Measurements from ENCODE around the gene TMCO1.
"Not testable (repeated sequence)": the region's sequence is repeated elsewhere in the genome, so short reads cannot be mapped to it uniquely, and the experiment has no call there.

TMCO1 gene, protein sequence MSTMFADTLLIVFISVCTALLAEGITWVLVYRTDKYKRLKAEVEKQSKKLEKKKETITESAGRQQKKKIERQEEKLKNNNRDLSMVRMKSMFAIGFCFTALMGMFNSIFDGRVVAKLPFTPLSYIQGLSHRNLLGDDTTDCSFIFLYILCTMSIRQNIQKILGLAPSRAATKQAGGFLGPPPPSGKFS

DNA sequence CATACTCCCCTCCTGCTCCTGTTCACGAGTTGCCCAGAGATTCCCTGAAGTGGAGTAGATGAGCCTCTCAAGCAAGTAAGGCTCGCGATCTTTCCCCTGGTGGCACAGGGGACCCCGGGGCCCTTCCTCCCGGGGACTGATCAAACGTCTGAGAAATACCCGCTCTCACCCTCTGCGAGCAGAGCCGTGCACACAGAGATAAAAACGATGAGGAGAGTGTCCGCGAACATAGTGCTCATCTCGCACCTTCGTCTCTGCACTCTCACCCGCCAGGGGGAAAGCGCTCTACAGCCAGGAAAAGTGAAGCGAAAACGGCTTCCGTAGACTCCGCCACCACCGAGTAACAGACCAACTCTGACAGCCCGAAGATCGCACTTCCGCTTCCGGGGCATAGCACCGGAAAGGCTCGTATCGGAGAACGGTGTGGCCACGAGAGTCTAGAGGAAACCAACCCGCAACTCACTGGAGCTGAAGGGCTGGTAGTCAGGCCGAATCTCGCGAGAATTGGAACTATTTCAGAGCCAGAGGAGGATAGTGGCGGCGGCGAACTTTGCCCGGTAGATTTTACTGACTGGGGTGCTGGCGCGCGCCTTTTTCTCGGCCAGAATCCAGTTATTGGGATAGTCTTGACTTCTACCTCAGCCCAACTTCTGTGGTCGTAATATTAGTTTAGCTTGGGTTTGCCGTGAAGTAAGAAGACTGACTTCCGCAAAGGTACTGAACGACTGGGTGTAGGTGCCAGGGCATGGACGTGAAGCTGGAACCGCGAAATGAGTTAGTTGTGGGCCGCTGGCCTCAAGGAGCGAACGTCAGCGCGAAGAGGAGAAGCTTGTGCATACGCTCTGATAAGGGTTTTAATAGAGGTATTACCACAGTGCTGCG lies at the start of gene TMCO1:
TMCO1 (minus strand) TSS at position 356 of the 882 bp plus-strand sequence; CDS start at position 239, 117 bp downstream.
- DNase-seq: peak; percentile 92

DNA sequence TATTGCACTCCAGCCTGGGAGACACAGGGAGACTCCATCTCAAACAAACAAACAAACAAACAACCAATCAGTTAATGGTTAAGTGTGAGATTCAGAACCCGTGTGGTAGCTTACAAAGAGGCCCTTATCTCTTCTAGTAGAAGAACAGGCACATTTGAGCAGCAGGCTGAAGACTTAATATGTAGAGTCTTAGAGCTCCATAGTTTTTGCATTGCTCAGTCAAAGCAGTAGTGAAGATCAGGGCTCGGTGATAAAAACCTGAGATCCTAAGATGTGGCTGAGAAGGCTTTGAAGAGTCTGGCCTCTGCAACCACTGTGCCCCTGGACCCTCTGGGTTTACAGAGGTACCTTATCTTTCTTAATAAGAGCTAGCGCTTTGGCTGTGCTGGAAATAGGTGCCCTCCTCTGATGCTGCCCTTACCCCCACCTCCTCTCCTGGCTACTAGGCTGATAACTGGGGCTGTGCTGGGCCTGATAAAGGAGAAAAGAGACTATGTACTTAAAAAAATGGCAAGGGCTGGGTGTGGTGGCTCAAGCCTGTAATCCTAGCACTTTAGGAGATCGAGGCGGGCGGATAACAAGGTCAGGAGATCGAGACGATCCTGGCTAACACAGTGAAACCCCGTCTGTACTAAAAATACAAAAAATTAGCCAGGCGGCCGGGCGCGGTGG lies 48.3 kb upstream of the TMCO1 start:
- DNase-seq: no peak

DNA sequence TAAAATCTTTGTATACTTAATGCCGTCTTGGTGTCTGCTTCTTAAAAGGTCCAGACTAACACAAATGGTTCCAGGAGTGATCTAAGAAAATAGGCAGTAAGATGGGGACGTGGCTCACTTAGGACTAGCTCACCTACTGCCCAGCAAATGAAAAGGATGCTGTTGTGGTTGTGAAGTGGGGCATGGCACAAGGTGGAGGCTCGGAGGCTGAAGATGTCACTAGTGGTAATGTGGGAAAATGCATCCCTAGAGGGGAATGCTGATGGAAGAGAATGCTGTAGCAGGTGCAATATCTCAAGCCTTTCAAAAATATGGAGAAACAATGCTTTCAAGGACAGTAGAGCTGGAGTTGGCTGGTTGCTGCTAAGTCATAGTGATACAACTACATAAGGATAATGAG lies 47.5 kb upstream of the TMCO1 start:
- DNase-seq: no peak

DNA sequence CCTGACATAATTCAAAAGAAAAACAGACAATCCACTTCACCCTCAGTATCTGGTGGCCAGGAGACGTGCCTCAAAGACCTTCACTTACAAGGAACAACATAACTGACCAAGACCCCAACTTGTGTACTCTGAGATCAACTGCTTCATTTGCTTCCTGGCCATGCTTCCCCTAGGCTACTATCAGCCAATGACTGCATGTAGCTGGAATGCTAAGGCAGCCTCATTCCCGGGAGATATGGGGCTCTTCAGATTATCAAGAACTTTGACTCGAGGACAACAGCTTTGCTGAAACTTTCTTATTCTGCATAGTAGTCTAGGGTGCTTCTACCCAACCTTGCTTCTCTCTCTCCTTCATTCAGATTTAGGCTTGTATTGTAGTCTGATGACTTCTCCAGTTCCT lies 47.1 kb upstream of the TMCO1 start:
- DNase-seq: no peak

DNA sequence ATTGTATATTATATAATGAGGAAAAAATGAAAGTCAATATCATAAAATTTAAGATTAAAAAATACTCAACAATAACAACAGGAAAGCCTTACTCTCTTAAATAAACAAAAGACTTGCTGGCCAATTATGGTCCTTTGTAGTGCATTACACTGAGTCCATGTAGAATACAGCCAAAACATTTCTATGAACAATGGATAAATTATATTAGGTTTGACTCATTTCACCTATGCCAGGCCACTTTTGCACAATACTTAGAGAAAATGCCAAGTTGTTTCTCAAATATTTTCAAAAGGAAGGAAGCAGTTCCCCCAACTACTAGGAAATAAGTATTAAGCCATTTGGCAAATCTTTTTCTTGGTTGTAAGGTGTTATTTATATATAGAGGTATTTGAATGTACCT lies 38.9 kb upstream of the TMCO1 start:
- no peak for DNase-seq

DNA sequence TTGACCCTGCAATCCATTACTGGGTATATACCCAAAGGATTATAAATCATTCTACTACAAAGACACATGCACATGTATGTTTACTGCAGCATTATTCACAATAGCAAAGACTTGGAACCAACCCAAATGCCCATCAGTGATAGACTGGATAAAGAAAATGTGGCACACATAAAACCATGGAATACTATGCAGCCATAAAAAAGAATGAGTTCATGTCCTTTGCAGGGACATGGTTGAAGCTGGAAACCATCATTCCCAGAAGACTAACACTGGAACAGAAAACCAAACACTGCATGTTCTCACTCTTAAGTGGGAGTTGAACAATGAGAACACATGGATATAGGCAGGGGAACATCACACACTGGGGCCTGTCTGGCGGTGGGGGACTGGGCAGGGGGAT lies 35.8 kb upstream of the TMCO1 start:
- DNase-seq: not testable (repeated sequence)

DNA sequence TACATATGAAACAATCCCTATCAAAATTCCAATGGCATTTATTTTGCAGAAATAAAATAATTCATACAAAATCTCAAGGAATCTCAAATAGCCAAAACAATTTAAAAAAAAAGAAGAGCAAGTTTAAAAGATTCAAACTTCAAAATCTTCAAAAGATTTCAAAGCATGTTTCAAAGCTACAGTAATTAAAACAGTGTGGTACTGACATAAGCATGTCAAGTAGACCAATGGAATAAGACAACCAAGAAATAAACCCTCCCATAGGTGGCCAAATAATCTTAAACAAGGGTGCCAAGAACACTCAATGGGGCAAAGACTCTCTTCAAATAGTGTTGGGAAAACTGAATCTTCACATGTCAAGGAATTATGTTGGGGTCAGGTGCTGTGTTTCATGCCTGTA lies 30.7 kb upstream of the TMCO1 start:
- DNase-seq: no peak

DNA sequence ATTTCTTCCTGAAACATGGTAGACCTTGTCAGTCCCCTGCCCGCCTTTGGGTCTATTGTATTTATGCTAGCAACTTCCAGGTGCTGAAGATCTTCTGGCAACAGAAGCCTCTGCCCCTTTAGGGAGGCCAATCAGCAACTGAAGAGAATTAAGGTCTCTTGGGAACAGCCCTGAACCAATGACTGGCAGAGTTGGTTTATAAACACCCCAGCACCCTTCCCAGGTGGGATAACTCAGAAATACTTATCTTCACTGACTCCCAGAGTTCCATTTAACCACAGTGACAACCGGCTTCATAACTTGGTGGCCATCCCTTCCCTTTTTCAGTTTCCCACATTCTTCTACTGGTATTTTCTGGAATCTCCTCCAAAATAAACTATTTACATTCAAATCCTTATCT lies 27.2 kb upstream of the TMCO1 start:
- DNase-seq: no peak

DNA sequence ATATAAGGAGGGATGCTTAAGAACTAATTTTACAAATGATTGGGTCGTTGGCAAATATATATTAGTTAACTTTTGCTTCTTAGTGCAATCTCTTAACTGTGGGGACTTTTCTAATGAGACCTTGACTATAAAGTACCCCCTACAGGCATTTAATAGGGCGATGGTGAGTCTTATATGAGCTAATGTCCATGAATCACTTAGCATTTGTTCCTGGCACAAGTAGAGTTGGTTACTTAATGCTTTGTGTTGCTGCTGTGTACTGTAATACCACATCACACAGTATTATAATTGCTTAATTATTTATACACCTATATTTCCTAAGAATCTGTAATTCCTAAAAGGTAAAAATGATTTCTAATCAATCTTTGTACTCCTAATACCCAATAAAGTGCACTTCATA lies 25.3 kb upstream of the TMCO1 start:
- DNase-seq: no peak

DNA sequence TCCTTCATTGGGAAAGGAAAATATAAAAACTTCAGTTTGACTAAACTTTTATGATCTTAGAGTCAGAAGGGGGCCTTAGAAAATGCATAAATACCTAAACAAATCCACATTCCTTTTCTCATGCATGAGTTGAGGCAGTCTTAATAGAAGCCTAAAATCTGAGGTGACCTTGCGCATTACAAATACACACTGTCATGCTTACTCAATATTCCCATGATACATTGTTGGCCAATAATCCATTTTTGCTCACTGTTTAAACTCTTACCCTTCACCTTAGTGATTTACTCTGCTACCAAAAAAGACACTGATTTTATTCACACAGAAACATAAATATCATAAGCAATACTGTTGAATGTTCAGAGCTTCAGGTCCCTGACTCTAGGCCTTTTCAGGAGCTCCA lies 19.1 kb upstream of the TMCO1 start:
- no peak for DNase-seq

DNA sequence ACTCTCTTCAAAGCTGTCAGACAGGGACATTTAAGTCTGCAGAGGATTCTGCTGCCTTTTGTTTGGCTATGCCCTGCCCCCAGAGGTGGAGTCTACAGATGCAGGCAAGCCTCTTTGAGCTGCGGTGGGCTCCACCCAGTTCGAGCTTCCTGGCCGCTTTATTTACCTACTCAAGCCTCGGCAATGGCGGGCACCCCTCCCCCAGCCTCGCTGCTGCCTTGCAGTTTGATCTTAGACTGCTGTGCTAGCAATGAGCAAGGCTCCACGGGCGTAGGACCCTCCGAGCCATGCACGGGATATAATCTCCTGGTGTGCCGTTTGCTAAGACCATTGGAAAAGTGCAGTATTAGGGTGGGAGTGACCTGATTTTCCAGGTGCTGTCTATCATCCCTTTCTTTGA lies 14.9 kb upstream of the TMCO1 start:
- DNase-seq: not testable (repeated sequence)

DNA sequence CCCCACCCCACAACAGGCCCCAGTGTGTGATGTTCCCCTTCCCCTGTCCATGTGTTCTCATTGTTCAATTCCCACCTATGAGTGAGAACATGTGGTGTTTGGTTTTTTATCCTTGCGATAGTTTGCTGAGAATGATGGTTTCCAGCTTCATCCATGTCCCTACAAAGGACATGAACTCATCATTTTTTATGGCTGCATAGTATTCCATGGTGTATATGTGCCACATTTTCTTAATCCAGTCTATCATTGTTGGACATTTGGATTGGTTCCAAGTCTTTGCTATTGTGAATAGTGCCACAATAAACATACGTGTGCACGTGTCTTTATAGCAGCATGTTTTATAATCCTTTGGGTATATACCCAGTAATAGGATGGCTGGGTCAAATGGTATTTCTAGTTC lies 9.5 kb upstream of the TMCO1 start:
- DNase-seq: not testable (repeated sequence)

DNA sequence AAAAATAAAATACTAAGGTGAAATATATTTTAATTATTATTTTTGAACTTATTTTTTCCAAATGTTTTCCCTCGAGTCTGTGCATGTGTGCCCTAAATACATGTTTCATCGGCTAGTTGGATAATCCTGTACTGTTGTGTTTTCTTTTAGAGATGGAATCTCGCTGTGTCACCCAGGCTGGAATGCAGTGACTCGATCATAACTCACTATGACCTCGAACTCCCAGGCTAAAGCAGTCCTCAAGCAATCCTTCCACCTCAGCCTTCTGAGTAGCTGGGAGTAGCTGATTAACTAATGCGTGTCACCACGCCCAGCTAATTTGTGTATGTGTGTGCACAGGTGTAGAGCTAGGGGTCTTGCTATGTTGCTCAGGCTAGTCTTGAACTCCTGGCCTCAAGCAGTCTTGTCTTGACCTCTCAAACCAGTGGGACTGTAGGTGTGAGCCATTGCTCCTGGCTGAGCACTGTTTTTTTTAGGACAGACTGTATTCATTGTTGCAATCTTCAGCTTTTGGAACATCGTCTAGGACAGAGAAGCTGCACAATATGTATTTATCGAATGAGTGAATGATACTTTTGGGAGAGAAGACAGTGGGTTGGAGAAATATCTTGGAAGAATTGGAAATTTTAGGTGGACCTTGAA lies 4.8 kb upstream of the TMCO1 start:
- no peak for DNase-seq

DNA sequence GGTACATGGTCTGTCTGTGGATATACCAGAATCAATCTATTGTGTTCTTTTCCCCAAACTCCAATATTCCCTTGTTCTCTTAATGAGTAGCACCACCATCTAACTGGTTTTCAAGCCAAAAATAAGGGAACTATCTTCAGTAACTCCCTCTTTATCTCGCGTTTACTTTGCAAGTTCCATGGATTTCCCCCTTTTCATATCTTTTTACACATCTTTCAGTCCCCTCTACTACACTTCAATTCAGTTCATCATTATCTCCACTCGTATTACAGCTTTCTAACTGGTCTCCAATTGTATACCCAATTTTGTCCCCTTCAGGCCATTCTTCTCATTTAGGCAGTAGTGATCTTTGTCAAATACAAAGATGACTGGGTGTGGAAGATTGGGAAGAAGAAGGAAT lies 4.1 kb upstream of the TMCO1 start:
- no peak for DNase-seq

DNA sequence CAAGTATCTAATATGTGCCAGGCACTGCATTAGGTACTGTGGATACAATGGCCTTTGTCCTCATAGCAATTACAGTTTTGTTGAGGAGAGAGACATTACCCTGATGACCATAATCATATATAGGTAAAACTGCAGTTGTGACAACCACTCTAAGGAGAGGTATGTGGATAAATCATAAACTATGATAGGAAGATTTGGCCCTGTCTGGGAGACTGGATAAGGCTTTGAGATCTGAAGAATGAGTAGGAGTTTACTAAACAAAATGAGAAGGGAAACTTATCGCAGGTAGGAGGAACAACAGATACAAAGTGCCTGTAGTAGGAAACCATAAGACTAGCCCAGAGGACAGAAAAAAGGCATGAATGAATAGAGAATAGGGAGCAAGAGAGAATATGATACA lies 4.4 kb downstream of the TMCO1 start:
- no peak for DNase-seq

DNA sequence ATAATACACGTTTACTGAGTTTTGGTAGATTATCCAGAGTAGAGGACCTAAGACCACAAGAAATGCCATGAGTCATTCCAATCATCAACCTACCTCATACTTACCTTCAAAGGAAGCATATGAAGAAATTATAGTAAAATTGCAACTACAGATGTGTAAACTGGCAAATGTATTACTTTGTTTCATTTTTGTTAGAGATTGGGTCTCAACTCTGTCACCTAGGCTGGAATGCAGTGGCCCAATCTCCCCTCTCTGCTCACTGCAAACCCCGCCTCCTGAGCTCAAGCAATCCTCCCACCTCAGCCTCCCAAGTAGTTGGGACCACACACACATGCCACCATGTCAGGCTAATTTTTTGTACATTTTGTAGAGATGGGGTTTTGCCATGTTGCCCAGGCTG lies 5.2 kb downstream of the TMCO1 start:
- DNase-seq: peak; percentile 39

DNA sequence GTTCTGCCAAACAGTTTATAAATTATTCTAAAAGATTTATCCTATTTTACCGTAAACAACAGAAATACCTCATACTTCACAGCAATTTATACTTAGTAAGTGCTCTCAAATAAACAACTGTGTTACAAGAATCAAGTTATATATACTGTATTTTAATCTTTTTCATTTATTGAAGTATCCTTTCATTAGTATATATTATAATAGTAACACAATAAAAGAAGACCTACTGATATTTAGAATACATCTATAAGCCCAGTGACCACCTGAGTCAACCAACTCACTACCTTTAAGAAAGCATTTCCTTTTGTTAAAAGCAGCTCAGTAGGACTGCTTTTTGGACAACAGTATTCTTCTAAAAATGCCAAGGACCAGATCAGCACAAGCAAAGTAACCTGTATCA lies 5.9 kb downstream of the TMCO1 start:
- no peak for DNase-seq

DNA sequence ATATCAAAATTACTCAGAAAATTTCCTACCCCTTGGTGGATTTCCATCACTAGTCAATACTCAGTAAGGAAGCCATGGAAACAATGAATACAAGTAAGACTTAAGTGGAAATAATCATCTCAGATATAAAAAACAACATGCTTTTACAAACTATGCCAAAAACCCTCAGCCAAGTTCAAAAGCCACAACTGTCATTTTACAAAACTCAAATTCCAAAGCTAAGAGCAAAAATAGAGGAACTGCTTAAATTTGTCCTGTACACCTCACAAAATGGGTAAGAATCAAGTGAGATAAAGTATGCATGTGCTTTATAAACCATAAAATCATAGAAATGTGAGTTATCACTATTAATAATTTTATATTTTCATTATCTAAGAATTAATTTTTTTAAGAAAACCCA lies 9.6 kb downstream of the TMCO1 start:
- no peak for DNase-seq

DNA sequence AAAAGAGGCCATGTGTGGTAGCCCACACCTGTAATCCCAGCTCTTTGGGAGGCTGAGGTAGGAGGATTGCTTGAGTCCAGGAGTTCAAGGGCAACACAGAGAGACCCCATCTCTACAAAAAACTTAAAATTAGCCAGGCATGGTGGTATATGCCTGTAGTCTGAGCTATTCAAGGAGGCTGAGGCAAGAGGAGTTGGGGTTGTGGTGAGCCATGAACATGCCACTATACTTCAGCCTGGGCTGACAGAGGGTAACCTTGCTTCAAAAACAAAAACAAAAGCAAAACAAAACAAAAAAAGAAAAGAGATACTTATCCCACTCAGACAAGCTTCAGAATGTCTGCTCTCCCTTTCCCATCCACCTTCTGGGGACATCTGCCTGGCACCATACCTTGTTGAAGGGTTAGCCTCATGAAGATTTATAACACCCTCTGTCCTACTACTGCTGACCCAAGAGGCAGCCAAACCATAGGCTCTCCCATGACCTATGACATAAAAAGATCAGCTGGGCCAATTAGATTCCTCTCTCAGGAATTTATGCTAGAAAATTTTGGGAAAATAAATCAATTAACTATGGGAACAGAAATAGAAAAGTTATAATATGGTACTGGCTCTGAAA lies 13.2 kb downstream of the TMCO1 start:
- DNase-seq: no peak

DNA sequence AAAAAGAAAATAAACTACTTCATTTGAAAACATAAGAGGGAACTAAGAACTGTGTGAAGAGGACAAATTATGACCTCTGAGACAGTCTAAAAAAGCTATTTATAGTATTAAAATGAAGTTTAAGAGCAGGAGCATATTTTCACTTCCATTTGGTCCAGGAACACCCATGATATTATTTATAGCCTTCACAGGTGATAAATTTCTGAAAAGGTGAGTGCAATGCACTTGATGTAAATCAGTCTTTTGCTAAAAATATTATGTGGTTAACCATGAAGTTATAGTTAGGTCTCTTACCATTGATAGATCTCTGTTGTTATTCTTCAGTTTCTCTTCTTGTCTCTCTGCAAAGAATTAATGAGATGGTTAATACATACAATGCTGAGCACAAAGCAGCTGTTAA lies 14.7 kb downstream of the TMCO1 start:
- no peak for DNase-seq

DNA sequence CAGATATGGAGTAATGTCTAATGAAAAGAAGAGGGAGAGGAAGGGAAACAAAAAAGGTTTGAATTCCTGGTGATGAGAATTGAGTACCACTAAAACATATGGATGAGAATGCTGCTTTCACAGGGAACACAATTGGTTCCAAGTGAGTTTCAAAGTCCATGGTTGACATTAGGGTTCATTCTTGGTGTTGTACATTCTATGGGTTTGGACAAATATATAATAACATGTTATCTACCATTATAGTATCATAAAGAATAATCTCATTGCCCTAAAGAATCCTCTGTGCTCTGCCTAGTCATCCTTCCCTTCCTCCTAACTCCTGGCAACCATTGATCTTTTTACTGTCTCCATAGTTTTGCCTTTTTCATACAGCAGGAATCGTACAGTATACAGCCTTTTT lies 20.1 kb downstream of the TMCO1 start:
- DNase-seq: no peak

DNA sequence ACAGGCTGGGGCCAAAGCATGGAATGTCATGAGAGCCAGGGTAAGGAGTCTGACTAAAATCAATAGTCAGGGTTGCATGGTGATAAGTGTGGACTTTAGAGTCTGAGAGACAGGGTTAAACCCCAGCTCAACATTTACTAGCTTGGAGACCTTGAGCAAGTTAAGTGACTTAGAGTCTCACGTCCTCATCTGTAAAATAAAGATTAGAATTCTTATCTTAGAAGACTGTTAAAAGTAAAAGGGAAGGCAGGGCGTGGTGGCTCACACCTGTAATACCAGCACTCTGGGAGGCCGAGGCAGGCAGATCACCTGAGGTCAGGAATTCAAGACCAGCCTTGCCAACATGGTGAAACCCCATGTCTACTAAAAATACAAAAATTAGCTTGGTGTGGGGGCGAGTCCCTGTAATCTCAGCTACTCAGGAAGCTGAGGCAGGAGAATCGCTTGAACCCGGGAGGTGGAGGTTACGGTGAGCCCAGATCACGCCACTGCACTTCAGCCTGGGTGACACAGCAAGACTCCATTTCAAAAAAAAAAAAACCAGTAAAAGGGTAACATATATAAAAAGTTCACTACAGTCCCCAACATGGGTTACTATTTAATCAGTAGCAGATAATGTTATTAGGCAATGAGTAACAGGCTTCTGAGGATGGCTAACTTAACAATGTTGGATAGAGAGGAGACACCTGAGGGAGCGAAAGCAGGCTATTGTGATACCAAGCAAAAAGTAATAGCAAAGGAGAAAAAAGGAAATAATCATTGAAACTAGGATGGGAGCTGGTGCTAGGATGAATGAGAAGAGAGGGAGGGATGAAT lies 20.8 kb downstream of the TMCO1 start:
- no peak for DNase-seq

Data from stimulated activated CD8-positive, alpha-beta memory T cell treated with anti-CD3 and anti-CD28 coated beads, Interleukin-4, amount 100 ng/mL, for 48 hours (primary cell).